Left ventricle myocardium inferior (tissue), 1 donor: ENCODE results near the gene CPM. TPM values are rescaled to one million over a fixed set of nuclear protein-coding genes. Genes with fewer than 3 reads are reported as not detected.
"Not testable (repeated sequence)": the region's sequence is repeated elsewhere in the genome, so short reads cannot be mapped to it uniquely, and the experiment has no call there.

Experiments
- DNase-seq: peaks from one replicate; pipeline ENCODE4 v3.0.0-alpha.2; 2020
- H3K27ac ChIP-seq: fragments of 200-600 bp; replicated peaks from 2 replicates; pipeline ENCODE4 v1.8.0; 2021
- H3K27me3 ChIP-seq: fragments of 200-600 bp; 2 replicates; pipeline ENCODE4 v1.8.0; 2021; ENCODE audit warnings: low read depth
- H3K36me3 ChIP-seq: fragments of 200-600 bp; 2 replicates; pipeline ENCODE4 v1.8.0; 2021
- H3K4me1 ChIP-seq: fragments of 200-600 bp; 2 replicates; pipeline ENCODE4 v1.8.0; 2021
- H3K4me3 ChIP-seq: fragments of 200-600 bp; 2 replicates; pipeline ENCODE4 v1.8.0; 2021; ENCODE audit warnings: mild to moderate bottlenecking, moderate library complexity
- H3K9me3 ChIP-seq: fragments of 200-600 bp; replicated peaks from 2 replicates; pipeline ENCODE4 v1.8.0; 2021
- intact Hi-C: fragments of 100-400 bp; cut with micrococcal nuclease; formaldehyde crosslinking; loops from one replicate; pipeline ENCODE4 v1.11.0; 2022
- total RNA-seq: library from RNA; stranded (reverse); fragmentation: NEBNext Ultra II Directional; extraction: Animal tissue kit (Norgen Biotek cat#: 25700); gene quantifications from one replicate; pipeline ENCODE4 v1.2.1, GENCODE V29; 2021
- TF ChIP-seq, protein P1 (sequence below): fragments of 200-600 bp; IDR thresholded peaks from 2 replicates; pipeline ENCODE4 v1.8.0; 2021; ENCODE audit warnings: antibody characterized with exemption, mild to moderate bottlenecking, borderline replicate concordance
- donor health status: DM: no; HTN: yes; CAD: no; lungs with severe emphysema.

CPM gene
- total RNA-seq, 1 donor from 2014 or later: 6.3 TPM

DNA sequence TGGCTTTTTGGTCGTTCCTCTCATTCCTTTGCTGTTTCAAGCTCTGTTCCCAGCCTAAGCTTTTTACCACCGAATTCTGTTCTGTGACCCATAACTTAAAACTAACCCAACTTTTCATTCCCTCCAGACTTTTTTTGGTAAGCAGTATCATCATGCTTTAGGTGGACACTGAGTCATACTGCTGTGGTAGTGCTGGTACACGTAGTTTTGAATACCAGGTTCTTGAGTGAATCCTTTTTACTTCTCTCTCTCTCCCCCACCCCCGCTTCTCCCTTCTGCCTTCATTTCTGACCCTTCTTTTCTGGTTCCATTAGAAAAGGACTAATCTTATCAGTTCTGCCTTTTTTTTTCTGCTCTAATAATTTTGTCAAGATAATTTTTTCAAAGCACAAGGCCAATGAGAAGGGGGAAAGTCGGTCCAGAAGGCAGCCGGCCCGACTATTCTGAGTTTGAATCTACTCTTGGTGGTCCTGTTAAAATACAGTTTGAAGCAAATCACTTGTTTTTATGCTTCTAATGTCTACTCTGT lies 127.3 kb downstream of the CPM start:
- H3K27ac ChIP-seq: no peak overlapping the region
- no peak overlapping the region for H3K4me3 ChIP-seq
- H3K4me1 ChIP-seq: peaks cover 35% of the 10 kb centered on the region
- peaks cover 14% of the 10 kb centered on the region for H3K36me3 ChIP-seq
- no peak for DNase-seq
- H3K27me3 ChIP-seq: no peaks in the 10 kb centered on the region
- TF ChIP-seq, protein P1, sequence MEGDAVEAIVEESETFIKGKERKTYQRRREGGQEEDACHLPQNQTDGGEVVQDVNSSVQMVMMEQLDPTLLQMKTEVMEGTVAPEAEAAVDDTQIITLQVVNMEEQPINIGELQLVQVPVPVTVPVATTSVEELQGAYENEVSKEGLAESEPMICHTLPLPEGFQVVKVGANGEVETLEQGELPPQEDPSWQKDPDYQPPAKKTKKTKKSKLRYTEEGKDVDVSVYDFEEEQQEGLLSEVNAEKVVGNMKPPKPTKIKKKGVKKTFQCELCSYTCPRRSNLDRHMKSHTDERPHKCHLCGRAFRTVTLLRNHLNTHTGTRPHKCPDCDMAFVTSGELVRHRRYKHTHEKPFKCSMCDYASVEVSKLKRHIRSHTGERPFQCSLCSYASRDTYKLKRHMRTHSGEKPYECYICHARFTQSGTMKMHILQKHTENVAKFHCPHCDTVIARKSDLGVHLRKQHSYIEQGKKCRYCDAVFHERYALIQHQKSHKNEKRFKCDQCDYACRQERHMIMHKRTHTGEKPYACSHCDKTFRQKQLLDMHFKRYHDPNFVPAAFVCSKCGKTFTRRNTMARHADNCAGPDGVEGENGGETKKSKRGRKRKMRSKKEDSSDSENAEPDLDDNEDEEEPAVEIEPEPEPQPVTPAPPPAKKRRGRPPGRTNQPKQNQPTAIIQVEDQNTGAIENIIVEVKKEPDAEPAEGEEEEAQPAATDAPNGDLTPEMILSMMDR: no peak
- no peaks in the 10 kb centered on the region for H3K9me3 ChIP-seq
- intact Hi-C loops: loop anchor here (10.0 kb wide), 1 partner anchor 351 kb away; no protein-coding TSS in a partner anchor

- intact Hi-C loops: loop anchor here (10.0 kb wide), 1 partner anchor 350 kb away; no protein-coding TSS in a partner anchor
- peaks cover 7% of the 10 kb centered on the region for H3K36me3 ChIP-seq
- no peaks in the 10 kb centered on the region for H3K9me3 ChIP-seq
- DNase-seq: no peak
- H3K4me3 ChIP-seq: no peak overlapping the region
- TF ChIP-seq, protein P1: no peak
- H3K27me3 ChIP-seq: no peaks in the 10 kb centered on the region
- no peak overlapping the region for H3K27ac ChIP-seq
- peaks cover 28% of the 10 kb centered on the region for H3K4me1 ChIP-seq
Observed at GRCh38 chr12:68804657-68805591, 128.0 kb downstream of the CPM start.

- TF ChIP-seq, protein P1: no peak
- no peak for DNase-seq
- intact Hi-C loops: loop anchor here (10.0 kb wide), 1 partner anchor 349 kb away; no protein-coding TSS in a partner anchor
- H3K4me3 ChIP-seq: no peak overlapping the region
- H3K4me1 ChIP-seq: peaks cover 20% of the 10 kb centered on the region
- H3K9me3 ChIP-seq: no peaks in the 10 kb centered on the region
- H3K27me3 ChIP-seq: no peaks in the 10 kb centered on the region
- H3K36me3 ChIP-seq: no peaks in the 10 kb centered on the region
- H3K27ac ChIP-seq: no peak overlapping the region
Observed at GRCh38 chr12:68803948-68804656, 128.9 kb downstream of the CPM start.

DNA sequence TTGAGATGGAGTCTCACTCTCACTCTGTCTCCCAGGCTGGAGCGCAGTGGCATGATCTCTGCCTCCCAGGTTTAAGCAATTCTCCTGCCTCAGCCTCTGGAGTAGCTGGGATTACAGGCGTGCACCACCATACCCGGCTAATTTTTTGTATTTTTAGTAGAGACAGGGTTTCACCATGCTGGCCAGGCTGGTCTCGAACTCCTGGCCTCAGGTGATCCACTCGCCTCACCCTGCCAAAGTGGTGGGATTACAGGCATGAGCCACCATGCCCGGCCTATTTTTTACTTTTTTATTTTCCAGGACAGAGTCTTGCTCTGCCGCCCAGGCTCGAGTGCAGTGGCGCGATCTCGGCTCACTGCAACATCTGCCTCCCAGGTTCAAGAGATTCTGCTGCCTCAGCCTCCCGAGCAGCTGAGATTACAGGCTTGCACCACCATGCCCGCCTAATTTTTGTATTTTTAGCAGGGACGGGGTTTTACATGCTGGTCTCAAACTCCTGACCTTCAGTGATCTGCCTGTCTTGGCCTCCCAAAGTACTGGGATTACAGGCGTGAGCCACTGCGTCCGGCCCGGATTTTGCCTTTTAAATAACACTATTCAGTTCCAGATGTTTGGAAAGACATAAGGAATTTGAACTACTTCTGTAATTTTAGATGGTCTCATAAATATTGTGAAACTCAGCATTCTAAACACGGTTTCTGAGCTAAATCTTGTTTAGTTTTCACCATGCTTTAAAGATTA lies 129.9 kb downstream of the CPM start:
- H3K9me3 ChIP-seq, H3K36me3 ChIP-seq, H3K4me3 ChIP-seq, H3K27ac ChIP-seq, H3K27me3 ChIP-seq, DNase-seq: not testable (repeated sequence)
- intact Hi-C loops: loop anchor here (10.0 kb wide), 1 partner anchor 348 kb away; no protein-coding TSS in a partner anchor
- peaks cover 11% of the 10 kb centered on the region for H3K4me1 ChIP-seq

- H3K36me3 ChIP-seq, H3K4me3 ChIP-seq, H3K27me3 ChIP-seq, H3K27ac ChIP-seq, DNase-seq, H3K4me1 ChIP-seq, H3K9me3 ChIP-seq: not testable (repeated sequence)
- intact Hi-C loops: loop anchor here (10.0 kb wide), 1 partner anchor 348 kb away; no protein-coding TSS in a partner anchor
Observed at GRCh38 chr12:68802372-68802745, 130.6 kb downstream of the CPM start.

Other genes with a start within 250 kb of the CPM start
- 18.7 TPM for gene NUP107, start 246.2 kb downstream of the CPM start, total RNA-seq
- gene SLC35E3, start 187.0 kb downstream of the CPM start, total RNA-seq: 5.1 TPM
- gene MDM2, start 125.0 kb downstream of the CPM start, total RNA-seq: 36.0 TPM